ENCODE results near the gene CD48.
"Not testable (repeated sequence)": the region's sequence is repeated elsewhere in the genome, so short reads cannot be mapped to it uniquely, and the experiment has no call there.

The CD48 gene

DNA sequence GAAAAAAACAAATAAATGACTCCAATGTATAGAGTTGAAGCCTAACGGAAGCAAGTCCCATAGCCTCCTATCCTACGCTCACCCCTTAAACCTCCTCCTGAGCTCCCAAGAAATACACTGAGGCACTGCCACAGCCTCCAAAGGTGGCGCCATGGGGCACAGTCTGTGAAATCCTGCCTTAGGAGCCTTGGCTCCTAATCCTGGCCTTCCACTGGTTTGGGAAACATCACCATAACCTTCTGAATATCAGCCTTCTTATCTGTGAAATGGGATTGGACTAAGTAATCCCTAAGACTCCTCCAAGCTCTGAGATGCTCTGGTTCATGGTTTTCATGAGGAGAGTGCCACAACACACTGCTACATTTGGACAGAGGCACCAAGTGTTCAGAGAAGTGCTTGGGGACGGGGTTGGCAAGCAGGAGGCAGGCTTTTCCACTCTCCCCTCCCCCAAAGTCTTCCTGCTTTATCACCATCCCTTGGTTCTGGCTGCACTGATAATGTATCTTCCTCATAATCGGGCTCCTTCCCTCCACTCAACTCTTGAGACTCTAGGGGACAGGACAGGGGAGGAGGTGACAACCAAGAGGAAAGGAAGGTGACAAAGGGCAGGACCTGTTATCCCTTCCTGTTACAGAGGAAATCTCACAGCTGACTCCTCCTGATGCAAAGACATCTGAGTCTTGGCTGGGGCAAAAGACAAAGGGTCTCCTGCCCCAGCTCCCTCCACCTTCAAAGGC lies 30.2 kb upstream of the CD48 start:
- DNase-seq = no peak

DNA sequence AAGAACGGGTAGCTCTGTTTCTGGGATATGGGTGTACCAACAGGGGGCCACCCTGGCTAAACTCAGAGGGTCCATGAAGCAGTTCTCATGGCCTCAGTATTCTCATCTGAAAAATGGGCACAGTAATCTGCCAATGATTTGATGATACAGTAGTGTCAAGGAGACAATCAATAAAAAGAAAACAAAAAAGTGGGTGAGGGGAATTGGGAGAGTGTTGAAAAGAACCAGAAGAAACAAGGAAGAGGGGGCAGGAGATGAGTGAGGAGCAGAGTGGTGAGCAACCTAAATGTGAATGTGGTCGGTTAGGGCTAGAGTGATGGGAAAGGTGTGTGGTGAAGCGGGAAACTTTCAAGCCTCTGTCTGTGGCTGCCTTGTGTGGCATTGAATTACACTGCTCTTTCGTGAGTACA lies 29.5 kb upstream of the CD48 start:
- no peak for DNase-seq

- no peak for DNase-seq
Measured at GRCh38 chr1:160740133-160740688, 28.6 kb upstream of the CD48 start.

DNA sequence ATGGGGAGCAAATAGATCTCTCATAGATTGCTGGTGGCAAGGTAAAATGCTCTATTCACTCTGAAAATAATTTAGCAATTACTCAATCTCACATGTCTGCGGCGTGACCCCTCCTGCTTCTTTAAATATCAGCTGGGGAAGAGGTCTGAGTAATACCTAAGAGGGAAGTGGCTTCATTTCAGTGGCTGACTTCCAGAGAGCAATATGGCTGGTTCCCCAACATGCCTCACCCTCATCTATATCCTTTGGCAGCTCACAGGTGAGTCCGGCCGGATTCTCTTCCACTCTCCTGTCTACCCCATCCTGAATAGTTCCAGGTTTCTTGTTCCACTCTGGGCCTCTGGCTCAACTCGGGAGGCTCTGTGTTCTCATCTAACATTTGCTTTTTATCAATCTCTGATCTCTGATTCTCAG lies 27.5 kb upstream of the CD48 start, which contains the start of gene SLAMF7:
TSS of gene SLAMF7 (plus strand) at position 150 of the 414 bp plus-strand sequence. CDS start at position 205, 55 bp downstream.
- DNase-seq = peak; percentile 47

GRCh38 chr1:160738271-160738670 lies 26.6 kb upstream of the CD48 start:
- no peak for DNase-seq

DNA sequence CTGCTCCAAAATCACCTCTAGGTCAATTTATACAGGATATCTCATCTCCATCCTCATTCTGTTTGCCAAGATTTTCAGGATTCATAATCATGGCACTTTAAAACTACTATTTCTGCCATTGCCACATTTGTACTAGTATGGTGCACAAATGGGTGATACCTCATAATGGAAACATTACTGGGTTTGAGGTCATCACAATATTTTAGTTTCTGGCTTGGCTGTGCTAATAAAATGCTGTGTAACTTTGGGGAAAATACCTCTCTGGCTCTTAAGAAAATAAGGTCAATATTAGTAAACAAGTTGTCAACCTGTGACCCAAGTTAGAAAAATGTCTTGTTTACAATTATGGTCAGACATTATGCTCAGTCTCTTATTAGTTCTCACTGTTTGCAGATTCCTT lies 22.7 kb upstream of the CD48 start:
- DNase-seq = no peak

DNA sequence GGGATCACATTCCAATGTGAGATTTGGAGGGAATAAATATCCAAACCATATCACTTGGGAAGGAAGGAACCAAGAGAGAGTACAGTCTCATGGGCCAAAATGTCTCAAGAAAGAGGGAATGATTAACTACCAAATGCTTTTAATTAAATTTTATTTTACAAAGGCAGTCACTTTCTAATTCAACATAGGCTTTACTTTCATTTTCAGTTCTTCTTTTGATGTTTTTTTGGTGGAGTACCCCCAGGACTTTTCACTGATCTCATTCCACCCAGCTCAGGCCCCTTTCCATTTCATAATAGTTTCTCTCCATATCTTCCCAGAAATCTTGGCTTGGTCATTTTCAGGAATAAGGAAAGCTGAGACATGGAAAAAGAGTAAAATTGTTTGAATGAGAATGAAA lies 22.3 kb upstream of the CD48 start:
- DNase-seq = no peak

GRCh38 chr1:160731990-160732389 lies 20.4 kb upstream of the CD48 start:
- no peak for DNase-seq

DNA sequence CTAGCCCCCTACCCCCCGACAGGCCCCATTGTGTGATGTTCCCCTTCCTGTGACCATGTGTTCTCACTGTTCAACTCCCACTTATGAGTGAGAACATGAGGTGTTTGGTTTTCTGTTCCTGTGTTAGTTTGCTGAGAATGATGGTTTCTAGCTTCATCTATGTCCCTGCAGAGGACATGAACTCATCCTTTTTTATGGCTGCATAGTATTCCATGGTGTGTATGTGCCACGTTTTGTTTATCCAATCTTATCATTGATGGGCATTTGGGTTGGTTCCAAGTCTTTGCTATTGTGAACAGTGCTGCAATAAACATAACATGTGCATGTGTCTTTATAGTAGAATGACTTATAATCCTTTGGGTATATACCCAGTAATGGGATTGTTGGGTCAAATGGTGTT lies 19.9 kb upstream of the CD48 start:
- not testable (repeated sequence) for DNase-seq

DNA sequence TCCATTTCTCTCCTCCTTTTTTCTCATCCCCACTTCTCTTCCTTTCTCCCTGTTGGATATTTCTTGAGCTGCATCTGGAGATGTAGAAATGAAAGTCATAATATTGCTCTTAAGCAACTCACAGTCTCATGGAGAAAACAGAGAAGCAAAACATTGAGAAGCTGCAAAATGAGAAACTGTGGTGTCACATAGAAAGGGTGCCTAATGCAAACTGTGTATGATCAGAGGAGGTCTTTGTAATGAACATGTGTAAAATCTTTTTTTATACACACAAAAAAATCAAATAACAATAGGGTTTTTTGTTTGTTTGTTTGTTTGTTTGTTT lies 15.7 kb upstream of the CD48 start:
- no peak for DNase-seq

DNA sequence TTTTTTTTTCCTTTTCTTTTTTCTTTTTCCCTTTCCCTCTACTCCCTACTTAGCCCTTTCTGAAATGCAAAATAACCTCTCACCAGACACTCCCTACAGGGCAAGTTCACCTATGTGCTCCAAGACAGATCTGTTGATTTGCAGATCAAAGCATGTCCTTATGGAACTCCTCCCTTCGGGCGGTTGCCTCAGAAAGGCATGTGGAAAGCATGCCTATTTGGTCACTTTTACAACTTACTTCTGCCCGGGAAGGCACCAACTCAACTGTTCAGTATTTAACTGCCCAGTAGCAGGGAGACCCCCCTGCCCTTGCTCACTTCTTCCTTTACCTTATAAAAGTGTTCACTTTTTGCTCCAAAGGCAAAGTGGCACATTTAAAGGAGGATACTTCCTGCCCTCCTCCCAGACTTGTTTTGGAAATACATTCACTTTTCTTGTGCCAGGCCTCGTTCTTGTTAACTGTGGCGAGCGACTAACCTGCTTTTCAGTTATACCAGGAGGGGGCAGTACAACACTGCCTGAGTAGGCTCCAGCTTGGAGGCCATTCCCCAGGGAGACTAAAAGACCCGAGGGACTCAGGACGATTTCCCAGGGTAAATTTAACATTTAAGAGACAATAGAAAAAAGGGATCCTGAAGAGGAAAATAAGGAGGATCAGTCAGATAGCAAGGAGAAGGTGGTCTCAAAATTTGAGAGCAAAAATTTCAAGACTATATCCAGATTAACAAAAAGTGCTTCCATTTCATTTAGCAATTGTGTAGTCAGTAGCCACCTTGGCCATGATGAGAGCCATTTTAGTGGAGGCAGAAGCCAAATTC lies 15.1 kb upstream of the CD48 start:
- DNase-seq = peak; percentile 69

DNA sequence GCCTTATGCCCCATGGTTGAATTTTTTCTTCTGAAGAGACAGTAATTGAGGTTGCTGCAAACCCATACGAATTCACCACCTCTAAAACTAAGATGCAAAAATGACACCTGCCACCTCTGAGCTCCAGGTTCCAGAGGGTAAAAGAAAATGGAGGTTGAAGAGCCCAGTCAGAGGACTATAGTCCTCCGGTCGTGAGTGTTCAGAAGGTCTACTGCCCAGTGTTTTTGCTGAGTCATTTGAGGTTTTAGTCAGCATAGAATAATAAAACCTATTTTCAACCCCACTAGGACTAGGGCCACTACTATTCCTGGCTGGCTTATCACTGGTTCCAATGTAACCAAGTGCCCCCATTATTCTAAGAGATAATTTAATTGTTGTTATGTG lies 14.5 kb upstream of the CD48 start:
- no peak for DNase-seq

DNA sequence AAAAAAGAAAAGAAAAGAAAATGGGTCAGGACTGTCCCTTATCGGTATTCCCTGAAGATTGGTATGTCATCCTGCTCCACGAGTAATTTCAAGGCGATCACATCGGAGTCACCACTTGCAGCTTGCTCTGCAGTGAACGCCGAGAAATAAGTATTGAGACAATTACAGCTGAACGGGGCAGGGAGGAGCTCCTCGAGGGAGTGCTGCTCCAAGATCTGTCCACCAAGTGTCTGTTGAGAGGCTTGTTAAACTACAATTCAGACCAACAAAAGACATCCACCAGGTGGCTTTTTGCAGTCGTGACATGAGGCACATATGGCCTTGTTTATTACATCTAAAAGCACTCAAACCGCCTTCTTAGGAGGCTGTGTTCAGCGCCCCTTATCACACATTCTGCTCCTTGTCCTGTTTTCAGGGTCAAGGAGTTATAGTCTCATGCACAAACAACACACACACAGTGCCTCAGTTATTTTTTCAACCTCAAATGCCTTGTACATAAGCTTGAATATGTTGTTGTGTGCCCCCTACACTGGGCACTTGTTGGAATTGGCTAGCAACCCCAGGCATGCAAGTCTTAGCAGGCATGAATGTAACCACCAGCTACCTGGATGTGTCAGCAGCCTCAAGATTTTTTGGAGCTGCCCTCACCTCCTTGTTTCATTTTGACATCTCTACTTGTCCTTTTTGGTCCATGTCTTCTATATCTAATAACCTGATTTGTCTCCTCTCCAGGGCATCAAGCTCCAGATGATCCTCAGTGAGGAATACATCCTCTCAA lies 13.0 kb upstream of the CD48 start:
- no peak for DNase-seq

DNA sequence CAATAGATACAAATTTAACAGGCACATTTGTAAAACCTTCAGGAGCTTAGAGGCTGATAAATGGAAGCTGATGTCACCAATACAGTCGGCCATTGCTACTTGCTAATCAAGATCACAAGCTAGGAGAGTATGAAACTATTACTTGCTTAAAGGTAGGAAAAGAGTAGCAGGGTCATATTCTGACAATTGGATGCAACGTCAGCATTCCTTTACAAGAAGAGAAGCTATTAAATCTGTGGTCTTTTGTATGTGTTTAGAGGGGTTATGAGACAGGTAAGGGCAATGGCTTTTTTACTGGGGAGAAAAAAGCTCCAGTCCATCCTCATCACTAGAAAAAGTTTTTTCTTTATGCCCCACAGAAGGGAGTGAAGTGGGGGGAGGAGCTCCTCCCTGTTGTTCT lies 11.7 kb upstream of the CD48 start:
- DNase-seq = no peak

GRCh38 chr1:160722726-160723125 lies 11.1 kb upstream of the CD48 start:
- DNase-seq = no peak

DNA sequence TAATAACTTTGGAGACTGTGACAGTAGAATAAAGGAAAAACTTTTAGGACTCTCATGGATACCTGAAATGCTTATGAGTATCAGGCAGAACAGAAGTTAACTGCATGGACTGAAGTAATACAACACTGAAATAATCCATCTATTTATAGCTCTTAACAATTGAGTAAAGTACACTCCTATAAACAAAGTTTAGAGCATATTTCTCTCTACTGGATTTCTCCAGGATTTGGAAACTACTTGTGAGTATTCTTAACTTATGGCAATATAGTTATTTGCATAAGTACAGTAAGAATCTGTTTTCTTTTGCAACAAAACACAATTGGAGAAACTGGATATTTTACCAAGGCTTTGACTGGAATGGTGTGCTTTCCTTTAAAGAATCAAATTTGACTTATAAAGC lies 9.9 kb upstream of the CD48 start:
- DNase-seq = no peak

- DNase-seq = no peak
Measured at GRCh38 chr1:160720356-160721085, 8.9 kb upstream of the CD48 start.

GRCh38 chr1:160718210-160718609 lies 6.6 kb upstream of the CD48 start:
- DNase-seq = no peak

GRCh38 chr1:160717306-160717705 lies 5.7 kb upstream of the CD48 start:
- DNase-seq = no peak

- DNase-seq = no peak
Measured at GRCh38 chr1:160716013-160716412, 4.4 kb upstream of the CD48 start.

GRCh38 chr1:160714034-160714648 lies 2.5 kb upstream of the CD48 start:
- peak; percentile 24 for DNase-seq

DNA sequence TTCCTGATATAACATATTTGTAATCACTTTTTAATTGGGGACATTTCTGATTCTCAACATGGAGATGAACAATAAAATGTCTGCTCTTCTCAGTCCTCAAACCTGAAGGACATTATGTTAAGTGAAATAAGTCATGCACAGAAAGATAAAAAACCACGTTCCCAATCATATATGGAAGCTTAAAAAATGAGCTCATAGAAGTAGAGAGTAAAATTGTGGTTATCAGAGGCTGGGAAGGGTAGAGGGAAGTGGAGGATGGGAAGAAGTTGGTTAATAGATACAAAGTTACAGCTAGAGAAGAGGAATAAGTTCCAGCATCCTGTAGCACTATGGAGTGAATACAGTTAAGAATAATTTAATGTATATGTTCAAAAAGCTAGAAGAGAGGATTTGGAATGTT lies 1.5 kb upstream of the CD48 start:
- DNase-seq = no peak
